Left colon (tissue), 2 donors: ENCODE data around the gene IFITM10. TPM values are rescaled to one million over a fixed set of nuclear protein-coding genes. Genes with fewer than 3 reads are reported as not detected.

Source experiments
- ATAC-seq: fragments of 200-7000 bp; cut with Tn5 transposase; one replicate; pipeline ENCODE4 v1.9.1; 2020; ENCODE audit warnings: mild to moderate bottlenecking, moderate library complexity
- DNase-seq, 2 donors: peaks; one replicate each; pipeline ENCODE4 v3.0.0-alpha.2; 2020
- intact Hi-C, 2 donors: fragments of 100-400 bp; cut with DNase I in 1 of 2; cut with micrococcal nuclease in 1 of 2; formaldehyde crosslinking; loops; one replicate each; pipeline versions ENCODE4 v1.11.2 to v1.14.0; 2022; cut with DNase I, micrococcal nuclease
- total RNA-seq, 2 donors: library from RNA; stranded (reverse); fragmentation: NEBNext Ultra II Directional; extraction: Animal tissue kit (Norgen Biotek cat#: 25700); gene quantifications; one replicate each; pipeline ENCODE4 v1.2.1, GENCODE V29; 2021
- donor health status: DM: no; HTN: no; CAD: no.
- donor health status: DM: yes; HTN: yes; CAD: no.

IFITM10 gene
- total RNA-seq, 2 donors from 2014 or later: 0.87 to 1.7 TPM

DNA sequence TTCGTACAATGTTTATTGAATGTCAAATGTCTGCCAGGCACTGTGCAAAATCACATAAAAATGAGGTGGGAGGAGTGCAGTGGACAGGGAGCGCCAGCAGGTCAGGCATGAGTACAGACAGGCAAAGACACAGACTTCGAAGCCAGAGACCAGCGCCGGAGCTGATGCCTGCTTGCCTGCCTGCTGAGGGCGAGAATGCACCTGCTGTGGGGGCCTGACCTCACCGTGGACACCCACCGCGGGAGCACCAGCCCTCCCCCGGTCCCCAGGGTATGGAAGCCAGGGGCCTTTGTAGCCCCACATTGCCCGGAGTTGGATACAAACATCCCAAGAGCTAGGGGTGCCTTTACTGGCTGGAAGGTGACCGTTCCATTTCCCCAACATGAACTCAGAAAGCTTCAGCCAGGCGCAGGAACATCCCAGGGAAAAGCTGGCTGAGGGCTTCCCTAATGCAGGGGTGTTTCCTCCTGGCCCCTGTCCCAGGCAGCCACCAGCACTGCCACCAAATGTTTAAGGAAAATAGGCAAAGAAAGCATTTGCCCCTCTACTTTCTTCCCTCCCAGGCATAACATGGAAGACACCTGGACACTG is 17.9 kb downstream of the IFITM10 start:
- DNase-seq: no peak
- ATAC-seq: no peak
- intact Hi-C loops: no loop called here

DNA sequence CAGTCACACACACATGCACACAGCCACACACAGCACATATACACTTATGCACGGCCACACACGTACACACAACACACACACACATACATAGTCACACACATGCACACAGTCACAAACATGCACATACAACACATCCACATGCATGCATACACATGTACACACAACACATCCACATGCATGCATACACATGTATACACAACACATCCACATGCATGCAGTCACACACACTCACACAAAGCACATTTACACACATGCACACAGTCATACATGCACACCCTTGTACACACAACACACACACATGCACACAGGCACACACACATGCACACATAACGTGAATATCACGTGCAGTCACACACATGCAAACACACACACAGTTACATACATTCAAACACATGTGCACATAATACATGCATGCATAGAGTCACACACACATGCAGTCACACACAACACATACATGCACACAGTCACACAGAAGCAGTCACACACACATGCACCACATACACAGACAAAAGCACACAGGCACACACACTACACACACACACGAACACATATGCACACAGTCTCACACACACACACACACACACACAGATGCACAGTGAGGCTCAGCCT is 18.8 kb downstream of the IFITM10 start:
- DNase-seq (no peak), ATAC-seq (no peak)
- intact Hi-C loops: no loop called here

DNA sequence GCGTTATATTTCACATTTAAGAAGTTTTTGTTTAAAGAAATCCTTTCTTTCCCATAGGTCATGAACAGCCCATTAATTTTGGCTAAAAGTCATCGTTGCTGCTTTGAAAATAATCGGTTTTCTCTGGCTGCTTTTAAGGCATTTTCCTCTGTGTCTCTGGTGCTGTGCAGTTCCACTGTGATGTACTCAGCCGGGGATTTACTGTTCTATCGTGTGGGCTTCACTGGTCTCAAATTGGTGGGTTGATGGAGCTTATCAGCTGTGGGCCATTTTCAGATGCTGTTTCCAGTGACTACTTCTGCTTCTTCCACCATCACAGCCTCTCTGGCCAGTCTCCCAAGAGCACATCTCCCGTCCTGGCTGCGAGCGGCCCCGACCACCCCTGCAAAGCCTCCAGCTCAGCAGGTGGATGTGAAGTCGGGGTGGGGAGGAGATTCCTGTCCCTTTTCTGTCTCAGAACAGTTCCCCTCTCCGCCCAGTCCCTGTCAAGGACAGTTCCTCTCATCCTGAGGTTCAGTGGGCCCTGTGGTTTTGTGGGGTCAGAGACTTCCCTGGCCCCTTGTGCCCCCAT is 20.3 kb downstream of the IFITM10 start:
- intact Hi-C loops: no loop called here
- DNase-seq (no peak), ATAC-seq (no peak)

DNA sequence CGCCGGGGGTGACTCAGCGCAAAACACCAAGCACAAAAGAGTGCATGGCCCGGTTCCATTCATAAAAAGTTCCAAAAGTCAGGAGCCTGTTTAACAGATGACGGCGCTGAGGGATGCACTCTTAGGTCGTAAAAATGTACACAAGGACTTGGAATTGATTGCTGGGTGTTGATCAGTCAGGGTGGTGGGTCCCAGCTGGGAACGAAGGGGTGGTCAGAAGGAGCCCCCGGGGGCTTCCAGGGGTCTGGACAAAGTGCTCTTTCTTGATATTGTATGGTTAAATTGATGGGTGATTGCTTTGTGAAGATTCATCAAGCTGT is 20.7 kb downstream of the IFITM10 start:
- ATAC-seq (no peak), DNase-seq (no peak)
- intact Hi-C loops: no loop called here

DNA sequence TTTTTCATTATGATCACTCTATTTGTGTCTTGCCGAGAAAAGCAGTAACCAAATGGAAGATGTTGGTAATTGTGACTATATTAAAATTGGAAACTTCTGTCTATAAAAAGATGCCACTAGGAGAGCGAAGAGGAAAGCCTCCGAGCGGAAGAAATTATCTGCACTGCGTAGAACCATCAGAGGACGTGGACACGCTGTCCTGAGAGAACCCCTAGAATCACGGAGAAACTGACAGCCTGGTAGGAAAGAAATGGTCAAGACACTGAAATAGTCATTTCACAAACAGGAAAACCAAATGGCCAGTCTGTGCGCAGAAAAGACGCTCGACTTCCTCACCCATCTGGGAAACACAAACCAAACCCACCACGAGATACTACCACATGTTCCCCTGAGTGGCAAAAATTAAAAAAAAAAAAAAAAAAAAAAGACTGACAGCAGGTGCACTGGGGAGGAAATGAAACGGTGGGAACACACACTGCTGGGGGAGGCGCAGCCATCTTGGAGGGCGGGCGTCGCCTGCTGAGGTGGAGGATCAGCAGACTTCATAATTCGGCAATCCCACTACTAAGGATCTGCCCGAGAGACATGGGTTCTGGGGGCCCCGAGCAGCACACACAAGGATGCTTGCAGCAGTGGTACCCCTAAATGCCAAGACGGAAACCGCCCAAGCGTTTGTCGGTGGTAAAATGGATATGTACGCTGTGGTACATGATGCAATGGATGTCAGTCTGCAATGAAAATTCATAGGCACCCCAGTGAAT is 21.3 kb downstream of the IFITM10 start:
- DNase-seq: no peak
- intact Hi-C loops: no loop called here
- no peak for ATAC-seq

DNA sequence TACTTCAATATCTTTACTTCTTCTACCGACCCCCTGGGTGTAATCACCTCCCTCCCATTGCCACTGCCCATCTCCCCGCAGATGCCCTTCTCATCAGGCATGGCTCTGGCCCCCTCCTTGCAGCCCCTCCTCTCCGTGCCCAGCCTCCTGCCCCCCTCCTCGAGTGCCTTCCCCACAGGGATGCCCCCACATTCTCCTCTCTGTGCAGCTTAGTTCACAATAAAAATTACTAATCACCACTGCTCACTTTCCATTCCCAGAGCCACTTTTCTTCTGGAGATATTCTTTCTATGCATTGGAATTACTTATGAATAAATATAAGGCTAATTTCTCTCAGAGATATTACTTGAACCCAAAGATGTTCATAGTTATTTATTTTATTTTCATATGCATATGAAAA is 22.1 kb downstream of the IFITM10 start:
- intact Hi-C loops: no loop called here
- ATAC-seq (no peak), DNase-seq (no peak)

DNA sequence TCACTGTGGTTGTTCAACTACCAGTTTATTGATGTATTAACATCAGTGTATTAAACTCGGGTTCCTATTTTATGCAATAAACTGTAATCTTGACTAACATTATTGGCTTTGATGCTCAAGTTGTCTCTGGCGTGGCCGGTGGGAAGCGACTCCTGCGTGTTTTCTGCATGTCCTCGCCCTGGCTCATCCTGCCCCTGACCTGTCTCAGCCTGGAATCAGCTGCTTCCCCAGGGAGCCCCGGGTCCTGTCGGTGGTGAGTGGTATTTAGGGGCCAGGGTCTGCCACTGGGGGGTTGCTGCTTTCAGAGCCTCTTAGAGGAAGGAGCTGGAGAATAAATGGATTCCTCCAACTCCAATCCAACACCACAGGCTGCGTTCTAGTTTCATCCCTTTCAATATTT is 22.5 kb downstream of the IFITM10 start:
- ATAC-seq: no peak
- intact Hi-C loops: no loop called here
- no peak for DNase-seq

DNA sequence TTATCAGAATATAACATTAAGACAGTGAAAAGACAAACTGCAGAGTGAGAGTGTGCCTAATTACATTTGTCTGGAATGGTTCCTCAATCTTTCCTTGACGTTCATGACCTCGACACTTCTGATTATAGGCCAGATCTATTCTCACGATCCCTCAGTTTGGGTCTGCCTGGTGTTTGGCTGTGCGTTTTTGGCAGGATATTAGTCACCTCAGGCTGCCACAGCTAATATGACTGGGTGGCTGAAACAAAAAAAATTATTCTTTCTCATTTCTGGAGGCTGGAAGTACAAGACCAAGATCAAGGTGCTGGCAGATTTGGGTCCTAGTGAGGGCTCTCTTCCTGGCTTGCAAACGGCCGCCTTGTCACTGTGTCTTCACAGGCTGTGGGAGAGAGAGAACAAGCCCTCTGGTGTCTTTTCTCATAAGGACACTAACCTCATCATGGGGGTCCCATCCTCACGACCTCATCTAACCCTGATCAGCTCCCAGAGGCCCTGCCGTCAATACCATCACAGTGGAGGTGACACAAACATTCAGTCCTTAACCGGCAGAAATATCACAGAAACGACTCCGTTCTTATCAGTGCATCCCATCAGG is 23.2 kb downstream of the IFITM10 start:
- ATAC-seq (no peak), DNase-seq (no peak)
- intact Hi-C loops: no loop called here

DNA sequence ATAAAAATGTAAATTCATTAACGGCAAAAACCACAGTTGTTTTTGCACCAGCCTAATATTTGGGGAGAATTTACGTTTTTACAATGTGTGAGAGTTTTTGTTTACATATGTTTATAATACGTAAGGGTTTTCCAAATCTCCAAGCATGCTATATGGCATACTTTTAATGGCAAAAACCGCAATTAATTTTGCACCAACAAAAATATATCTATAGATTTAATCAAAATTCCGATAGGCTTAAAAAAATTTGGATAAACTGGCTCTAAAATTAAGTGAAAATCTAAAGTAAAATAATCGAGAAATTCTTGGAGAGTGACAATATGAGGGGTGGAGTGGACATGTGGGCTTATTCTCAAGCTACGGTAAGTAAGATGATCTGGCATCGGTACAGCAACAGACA is 30.6 kb downstream of the IFITM10 start:
- intact Hi-C loops: no loop called here
- ATAC-seq (no peak), DNase-seq (no peak)

DNA sequence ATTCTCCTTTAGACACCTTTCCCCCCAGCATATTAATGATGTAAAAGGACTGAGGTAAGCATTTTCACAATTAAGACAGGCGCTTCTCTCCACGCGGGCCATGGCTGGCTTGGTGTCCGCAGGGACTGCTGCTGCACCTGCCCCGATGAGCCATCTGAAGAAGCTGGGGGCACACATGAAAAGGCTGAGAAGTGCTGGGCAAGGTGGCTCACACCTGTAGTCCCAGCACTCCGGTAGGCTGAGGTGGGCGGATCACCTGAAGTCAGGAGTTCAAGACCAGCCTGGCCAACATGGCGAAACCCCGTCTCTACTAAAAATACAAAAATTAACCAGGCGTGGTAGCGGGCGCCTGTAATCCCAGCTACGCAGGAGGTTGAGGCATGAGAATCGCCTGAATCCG is 32.1 kb downstream of the IFITM10 start:
- intact Hi-C loops: no loop called here
- DNase-seq (no peak), ATAC-seq (no peak)

DNA sequence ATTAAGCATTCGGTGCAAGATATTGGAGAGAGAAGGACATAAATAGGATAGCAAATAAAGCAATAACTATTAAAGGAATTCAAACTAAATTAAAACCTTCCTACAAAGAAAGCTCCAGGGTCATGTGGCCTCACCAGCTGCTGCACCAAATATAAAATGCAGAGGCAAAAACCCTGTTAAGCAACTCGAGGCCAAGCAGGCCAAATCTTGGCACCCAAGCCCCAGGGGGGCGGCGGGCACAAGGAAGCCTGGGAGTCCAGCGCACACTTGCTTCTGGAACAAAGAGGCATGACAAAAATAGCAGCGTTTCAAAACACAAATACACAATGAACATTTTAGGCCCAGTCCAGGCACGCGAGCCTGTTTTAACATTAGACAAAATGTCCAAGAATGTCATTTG is 32.6 kb downstream of the IFITM10 start:
- intact Hi-C loops: no loop called here
- no peak for ATAC-seq
- no peak for DNase-seq

DNA sequence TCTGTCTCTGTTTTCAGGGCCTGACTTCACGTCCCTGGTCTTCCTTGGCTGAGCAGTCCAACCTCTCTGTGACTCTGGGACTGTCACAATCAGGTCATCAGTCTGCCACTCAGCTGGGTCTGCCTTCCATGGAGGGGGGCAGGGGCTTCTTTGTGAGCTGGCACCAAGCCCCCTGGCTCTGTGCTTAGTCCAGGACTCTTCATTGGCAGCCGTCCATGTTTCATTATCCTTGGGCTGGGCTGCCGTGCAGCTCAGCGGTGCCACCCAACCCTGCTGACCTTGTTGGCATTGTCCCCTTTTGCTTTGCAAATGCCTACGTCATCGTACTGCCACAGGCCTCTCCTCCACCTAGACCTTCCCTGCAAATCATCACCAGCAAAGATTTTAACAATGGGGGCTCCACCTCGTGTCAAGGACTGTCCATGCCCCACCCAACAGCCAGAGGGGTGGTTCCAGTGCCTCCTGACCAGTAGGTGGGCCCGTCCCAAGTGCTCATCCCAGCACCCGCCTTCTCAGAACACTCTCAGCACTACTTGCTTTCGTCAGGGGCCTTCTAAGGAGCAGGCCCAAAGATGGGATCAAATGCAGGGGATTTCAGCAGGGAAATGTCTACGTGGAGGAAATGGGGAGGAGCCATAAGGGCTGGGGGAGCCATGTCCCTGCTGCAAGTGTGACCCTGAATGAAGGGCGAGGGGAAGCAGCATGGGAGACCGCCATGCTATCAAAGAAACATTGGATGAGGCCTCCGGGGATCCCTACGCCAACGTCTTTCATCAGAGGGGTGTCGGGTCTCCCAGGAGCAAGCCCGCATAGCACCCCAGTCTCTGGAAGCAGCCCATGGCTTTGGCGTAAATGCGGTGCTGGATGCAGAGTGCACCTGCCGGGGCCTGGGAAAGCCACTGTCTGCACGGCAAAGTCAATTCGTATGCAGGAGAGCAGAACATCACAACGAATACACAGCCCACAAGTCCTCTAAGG is 35.2 kb downstream of the IFITM10 start:
- no peak for ATAC-seq
- intact Hi-C loops: no loop called here
- no peak for DNase-seq

DNA sequence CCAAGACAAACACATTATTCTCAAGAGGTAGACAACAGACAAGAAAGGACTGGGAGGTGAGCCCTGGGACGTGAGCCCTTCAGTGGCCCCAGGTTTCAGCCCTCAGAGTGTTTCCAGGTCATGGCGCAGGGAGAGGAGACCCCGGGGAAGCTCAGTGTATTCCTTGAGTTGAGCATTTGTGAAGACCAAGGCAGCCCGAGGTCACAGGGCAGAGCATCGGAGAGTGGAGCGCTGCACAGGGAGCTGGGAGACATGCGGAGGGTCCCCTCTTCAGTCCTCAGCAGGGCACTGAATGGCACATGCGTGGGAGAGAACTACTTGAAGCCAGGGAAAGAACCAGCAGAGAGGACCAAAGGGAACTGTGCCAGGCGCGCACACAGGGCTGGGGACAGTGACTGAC is 41.7 kb downstream of the IFITM10 start:
- intact Hi-C loops: no loop called here
- ATAC-seq: no peak
- no peak for DNase-seq

DNA sequence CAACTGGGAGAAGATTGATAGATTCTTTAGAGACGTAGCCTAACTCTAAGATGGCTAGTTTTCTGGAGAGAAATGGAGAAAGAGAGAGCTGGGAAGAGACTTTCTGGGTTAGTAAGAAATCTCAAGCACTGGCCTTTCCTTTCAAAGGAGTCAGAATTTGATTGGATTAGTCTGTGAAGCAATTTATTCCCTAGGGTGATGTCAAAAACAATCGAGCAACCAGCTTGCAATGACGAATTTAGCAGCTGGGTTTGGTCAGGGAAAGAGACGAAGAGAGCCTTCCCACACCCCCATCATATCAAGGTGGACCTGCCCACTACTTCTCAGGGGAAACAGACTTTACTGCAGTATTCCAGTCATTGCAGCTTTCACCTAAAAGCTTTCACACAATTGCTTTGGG is 42.6 kb downstream of the IFITM10 start:
- intact Hi-C loops: no loop called here
- DNase-seq: no peak
- ATAC-seq: no peak

DNA sequence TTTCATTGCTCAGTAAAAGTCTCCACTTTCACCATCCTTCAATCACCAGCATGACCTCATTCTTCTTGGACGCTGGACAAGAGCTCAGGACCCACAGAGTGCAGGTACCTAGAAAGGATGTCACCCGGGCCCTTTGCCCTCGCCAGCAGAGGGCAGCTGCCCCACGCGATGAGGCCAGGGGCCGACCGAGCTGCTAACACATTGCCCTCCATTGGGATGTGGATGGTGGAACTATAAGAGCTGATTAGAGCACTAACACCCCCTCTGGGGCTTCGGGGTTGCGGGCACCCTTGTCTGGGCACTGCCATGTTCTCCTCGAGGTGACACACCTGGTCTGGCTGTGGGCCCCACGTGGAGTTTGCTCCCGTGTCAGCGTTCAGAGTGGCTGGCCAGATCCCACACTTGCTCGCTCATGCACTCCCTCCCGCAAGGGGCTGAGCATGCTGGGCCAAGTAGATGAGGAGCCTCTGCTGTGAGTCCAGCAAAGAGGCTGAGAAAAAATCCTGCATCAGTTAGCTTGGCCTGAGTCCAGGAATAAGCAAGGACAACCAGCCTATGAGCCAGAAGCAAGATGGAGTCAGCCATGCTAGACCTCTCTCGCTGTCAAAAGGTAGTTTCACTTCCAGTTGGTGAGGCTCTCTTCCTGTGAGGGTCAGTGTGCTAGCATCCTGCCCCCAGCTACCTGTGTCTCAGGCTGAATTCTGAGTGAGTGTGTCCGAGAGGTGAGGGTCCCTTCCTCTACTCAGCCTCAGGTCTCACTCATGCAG is 43.6 kb downstream of the IFITM10 start:
- ATAC-seq (peak; percentile 51), DNase-seq (peak in 1 of 2 donors; percentile 25)
- intact Hi-C loops: no loop called here

DNA sequence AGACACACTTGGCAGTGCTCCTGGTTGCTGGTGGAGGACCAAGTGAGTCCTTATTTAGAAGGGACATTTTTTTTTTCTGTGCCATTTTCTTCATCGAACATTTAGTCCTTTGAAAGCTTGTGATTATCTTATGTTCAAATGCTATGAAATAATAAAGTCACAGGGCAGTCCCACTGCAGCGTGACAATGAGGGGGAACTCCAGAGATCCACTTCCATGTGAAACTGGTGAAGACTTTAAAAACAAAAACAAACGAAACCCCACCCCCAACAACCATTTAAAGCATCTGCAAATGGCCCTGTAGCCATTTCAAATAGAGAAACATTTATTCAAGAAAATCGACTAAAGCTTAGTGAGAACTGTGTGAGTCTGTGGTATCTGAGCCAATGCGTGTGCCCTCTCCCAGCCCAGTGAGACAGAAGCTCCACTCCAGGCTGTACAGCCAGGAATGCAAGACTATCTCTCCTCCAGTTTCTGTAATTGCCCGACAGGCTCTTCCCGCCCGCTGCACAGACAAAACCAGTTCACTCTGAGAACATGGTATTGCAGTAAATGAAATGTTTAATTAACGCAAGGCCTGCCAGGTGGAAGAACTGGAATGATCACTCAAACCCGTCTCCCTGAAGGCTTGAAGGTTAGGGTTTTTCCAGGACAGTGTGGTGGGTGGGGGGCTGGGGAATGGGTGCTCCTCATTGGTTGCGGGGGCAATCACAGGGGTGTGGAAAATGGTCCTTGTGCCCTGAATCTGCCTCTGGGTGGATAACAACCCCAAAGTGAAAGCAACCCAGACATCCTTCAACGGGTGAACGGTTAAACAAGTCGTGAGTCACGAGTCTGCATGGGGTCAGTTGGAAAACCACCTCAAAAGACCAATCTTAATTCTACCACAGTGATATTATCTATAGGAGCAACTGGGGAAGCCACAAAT is 45.0 kb downstream of the IFITM10 start:
- intact Hi-C loops: no loop called here
- ATAC-seq (no peak), DNase-seq (no peak)

DNA sequence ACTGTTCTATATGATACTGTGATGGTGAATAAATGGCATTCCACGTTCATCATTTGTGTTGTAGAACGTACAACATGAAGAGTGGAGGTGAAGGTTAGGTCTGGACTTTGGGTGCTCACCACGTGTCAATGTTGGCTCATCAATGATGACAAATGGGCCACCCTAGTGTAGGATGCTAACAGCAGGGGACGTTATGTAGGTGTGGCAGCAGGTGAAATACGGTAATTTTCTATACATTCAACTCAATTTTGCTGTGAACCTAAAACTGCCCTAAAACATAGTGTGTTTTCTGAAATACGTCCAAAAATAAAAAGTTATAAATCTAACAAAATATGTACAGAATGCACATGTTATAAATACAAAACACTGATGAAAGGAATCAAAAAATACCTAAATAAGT is 47.2 kb downstream of the IFITM10 start:
- ATAC-seq (no peak), DNase-seq (no peak)
- intact Hi-C loops: no loop called here
